NAMALWA (cell line): Measurements from ENCODE around the gene NUP210L.

ENCODE experiments used
- DNase-seq: peaks from one replicate; pipeline ENCODE4 v3.0.0-alpha.2; 2015; ENCODE audit warnings: low spot score

NUP210L gene

GRCh38 chr1:153963850-153964331, 191.0 kb downstream of the NUP210L start:
- DNase-seq = no peak

GRCh38 chr1:153963030-153963849, 191.6 kb downstream of the NUP210L start, which contains the start of gene SLC39A1:
Gene SLC39A1, minus strand, starts transcription at chr1:153963537. Its CDS starts 822 bp downstream, at chr1:153962715.
- DNase-seq = peak; percentile 97

GRCh38 chr1:153962088-153963029, 192.5 kb downstream of the NUP210L start:
- DNase-seq = no peak

GRCh38 chr1:153961421-153961820, 193.5 kb downstream of the NUP210L start:
- DNase-seq = no peak

GRCh38 chr1:153960206-153960605, 194.7 kb downstream of the NUP210L start:
- DNase-seq = no peak

- DNase-seq = no peak
Observed at GRCh38 chr1:153959454-153959853, 195.4 kb downstream of the NUP210L start.

GRCh38 chr1:153958961-153959260, 196.0 kb downstream of the NUP210L start:
- DNase-seq = no peak

GRCh38 chr1:153958111-153958960, 196.5 kb downstream of the NUP210L start, which contains the start of gene CRTC2:
Gene CRTC2, minus strand, starts transcription at chr1:153958612. Its CDS starts 115 bp downstream, at chr1:153958497.
- DNase-seq = peak; percentile 100

GRCh38 chr1:153957744-153958110, 197.1 kb downstream of the NUP210L start:
- peak; percentile 70 for DNase-seq

GRCh38 chr1:153956997-153957715, 197.7 kb downstream of the NUP210L start:
- DNase-seq = no peak

GRCh38 chr1:153954826-153955225, 200.0 kb downstream of the NUP210L start:
- DNase-seq = no peak

- DNase-seq = no peak
Observed at GRCh38 chr1:153953859-153954365, 201.0 kb downstream of the NUP210L start.

GRCh38 chr1:153951801-153952200, 203.1 kb downstream of the NUP210L start:
- no peak for DNase-seq

- DNase-seq = no peak
Observed at GRCh38 chr1:153951183-153951582, 203.7 kb downstream of the NUP210L start.

- peak; percentile 93 for DNase-seq
Observed at GRCh38 chr1:153946622-153947241, 208.1 kb downstream of the NUP210L start, which contains the start of gene DENND4B. Gene DENND4B, minus strand, starts transcription at chr1:153946718. Its CDS starts 2,344 bp downstream, at chr1:153944374.

- DNase-seq = peak; percentile 98
Observed at GRCh38 chr1:153945795-153946621, 208.9 kb downstream of the NUP210L start.

GRCh38 chr1:153945131-153945794, 209.6 kb downstream of the NUP210L start:
- peak; percentile 90 for DNase-seq

GRCh38 chr1:153944827-153945117, 210.1 kb downstream of the NUP210L start:
- DNase-seq = no peak
